ENCODE results near the gene CLIC4. TPM values are rescaled to one million over a fixed set of nuclear protein-coding genes. Genes with fewer than 3 reads are reported as not detected.
"Not testable (repeated sequence)": the region's sequence is repeated elsewhere in the genome, so short reads cannot be mapped to it uniquely, and the experiment has no call there.

The CLIC4 gene
- total RNA-seq, 1 experiment from 2014 or later, result 230 TPM

DNA sequence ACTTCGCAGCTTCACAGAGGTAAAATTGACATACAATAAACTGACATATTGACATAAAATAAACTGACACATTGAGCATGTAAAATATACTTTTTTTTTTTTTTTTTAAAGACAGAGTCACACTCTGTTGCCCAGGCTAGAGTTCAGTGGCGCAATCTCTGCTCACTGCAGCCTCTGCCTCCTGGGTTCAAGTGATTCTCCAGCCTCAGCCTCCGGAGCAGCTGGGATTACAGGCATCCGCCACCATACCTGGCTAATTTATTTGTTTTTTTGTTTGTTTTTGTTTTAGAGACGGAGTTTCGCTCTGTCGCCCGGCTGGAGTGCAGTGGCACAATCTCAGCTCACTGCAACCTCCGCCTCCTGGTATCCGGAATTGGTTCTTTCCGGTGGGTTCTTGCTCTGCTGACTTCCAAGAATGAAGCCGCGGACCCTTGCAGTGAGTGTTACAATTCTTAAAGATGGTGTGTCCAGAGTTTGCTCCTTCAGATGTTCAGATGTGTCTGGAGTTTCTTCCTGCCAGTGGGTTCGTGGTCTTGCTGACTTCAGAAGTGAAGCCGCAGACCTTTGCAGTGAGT is 48.4 kb upstream of the CLIC4 start:
- H2AFZ ChIP-seq (ENCODE audit: low read length), result no peak overlapping the region
- no peak for DNase-seq
- no peak overlapping the region for H3K56ac ChIP-seq (ENCODE audit: insufficient read length, low read depth, low read length)
- H3K23ac ChIP-seq (ENCODE audit: insufficient read length, low read depth, low read length), result no peak overlapping the region
- H3K14ac ChIP-seq (ENCODE audit: insufficient read depth, low read length), result no peak overlapping the region
- peaks cover 3 to 6% (median 5%) of the 10 kb centered on the region in 3 experiments; a peak in 3 of 7 replicates for H3K36me3 Mint-ChIP-seq (ENCODE audit: insufficient read depth in 1 of 3, low read depth in 3 of 3)
- H2BK20ac ChIP-seq (ENCODE audit: low read depth, low read length, poor library complexity, severe bottlenecking), result no peak overlapping the region
- no peak overlapping the region for H3K27ac ChIP-seq (ENCODE audit: insufficient read length, low read depth, low read length)
- H2BK120ac ChIP-seq (ENCODE audit: low read depth, low read length, poor library complexity, severe bottlenecking), result no peak overlapping the region
- no peak overlapping the region for H2BK12ac ChIP-seq (ENCODE audit: insufficient read length, low read depth, low read length)
- no peak overlapping the region for H3K9ac ChIP-seq (ENCODE audit: extremely low read depth, insufficient read length, low read length)
- H2BK15ac ChIP-seq (ENCODE audit: low read depth, low read length), result no peak overlapping the region
- no peaks in the 10 kb centered on the region for H3K9me3 ChIP-seq (ENCODE audit: control insufficient read depth, low read depth, low read length)
- TF ChIP-seq, protein P1, sequence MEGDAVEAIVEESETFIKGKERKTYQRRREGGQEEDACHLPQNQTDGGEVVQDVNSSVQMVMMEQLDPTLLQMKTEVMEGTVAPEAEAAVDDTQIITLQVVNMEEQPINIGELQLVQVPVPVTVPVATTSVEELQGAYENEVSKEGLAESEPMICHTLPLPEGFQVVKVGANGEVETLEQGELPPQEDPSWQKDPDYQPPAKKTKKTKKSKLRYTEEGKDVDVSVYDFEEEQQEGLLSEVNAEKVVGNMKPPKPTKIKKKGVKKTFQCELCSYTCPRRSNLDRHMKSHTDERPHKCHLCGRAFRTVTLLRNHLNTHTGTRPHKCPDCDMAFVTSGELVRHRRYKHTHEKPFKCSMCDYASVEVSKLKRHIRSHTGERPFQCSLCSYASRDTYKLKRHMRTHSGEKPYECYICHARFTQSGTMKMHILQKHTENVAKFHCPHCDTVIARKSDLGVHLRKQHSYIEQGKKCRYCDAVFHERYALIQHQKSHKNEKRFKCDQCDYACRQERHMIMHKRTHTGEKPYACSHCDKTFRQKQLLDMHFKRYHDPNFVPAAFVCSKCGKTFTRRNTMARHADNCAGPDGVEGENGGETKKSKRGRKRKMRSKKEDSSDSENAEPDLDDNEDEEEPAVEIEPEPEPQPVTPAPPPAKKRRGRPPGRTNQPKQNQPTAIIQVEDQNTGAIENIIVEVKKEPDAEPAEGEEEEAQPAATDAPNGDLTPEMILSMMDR (conservative IDR thresholded peaks at IDR 0.05), result no peak
- H4K8ac ChIP-seq (replicated peaks; ENCODE audit: insufficient read length, low read depth, low read length), result no peak overlapping the region
- no peak overlapping the region for H3K4ac ChIP-seq (ENCODE audit: low read depth, low read length)
- no CpG with 5 or more reads among the region's 15 CpGs for WGBS (ENCODE audit: extremely low coverage, insufficient read length, low lambda C conversion rate)
- H3K4me1 ChIP-seq (ENCODE audit: insufficient read depth, low read length), result peaks cover 2% of the 10 kb centered on the region; the same call in 1 of the 2 replicates
- H3K4me1 Mint-ChIP-seq, result peaks cover 18 to 21% of the 10 kb centered on the region in 2 experiments
- H4K20me1 ChIP-seq (ENCODE audit: control insufficient read depth, insufficient read depth, insufficient read length), result no peaks in the 10 kb centered on the region
- peaks cover 2% of the 10 kb centered on the region for H3K27me3 Mint-ChIP-seq (ENCODE audit: low read depth)
- H3K4me2 ChIP-seq (ENCODE audit: insufficient read depth, insufficient read length, low read length), result no peak overlapping the region
- H3K23me2 ChIP-seq (ENCODE audit: insufficient read length, low read depth, low read length, poor library complexity, severe bottlenecking), result no peaks in the 10 kb centered on the region
- peak overlapping the region in 1 of 3 experiments; percentile 51; a peak in 1 of 7 replicates for H3K27ac Mint-ChIP-seq
- H3K9me3 Mint-ChIP-seq, result peaks cover 0 to 3% of the 10 kb centered on the region in 2 experiments; a peak in 3 of 5 replicates
- H4K5ac ChIP-seq (ENCODE audit: insufficient read length, low read depth, low read length), result no peak overlapping the region
- H4K91ac ChIP-seq (ENCODE audit: insufficient read length, low read depth, low read length), result no peak overlapping the region
- H3K27me3 ChIP-seq (ENCODE audit: insufficient read depth, low read length), result no peaks in the 10 kb centered on the region
- H3T11ph ChIP-seq (ENCODE audit: low read length), result no peak overlapping the region
- no peaks in the 10 kb centered on the region for H3K79me2 ChIP-seq (ENCODE audit: insufficient read depth, low read length)
- no peak overlapping the region for H2BK5ac ChIP-seq (ENCODE audit: insufficient read length, low read length)
- H3K4me3 Mint-ChIP-seq, result no peak overlapping the region
- H3K18ac ChIP-seq (ENCODE audit: insufficient read length, low read depth, low read length), result no peak overlapping the region
- H3K79me1 ChIP-seq (ENCODE audit: insufficient read depth, low read depth, low read length, poor library complexity, severe bottlenecking), result no peaks in the 10 kb centered on the region
- no peak overlapping the region for H2AK5ac ChIP-seq (ENCODE audit: insufficient read length, low read length)

DNA sequence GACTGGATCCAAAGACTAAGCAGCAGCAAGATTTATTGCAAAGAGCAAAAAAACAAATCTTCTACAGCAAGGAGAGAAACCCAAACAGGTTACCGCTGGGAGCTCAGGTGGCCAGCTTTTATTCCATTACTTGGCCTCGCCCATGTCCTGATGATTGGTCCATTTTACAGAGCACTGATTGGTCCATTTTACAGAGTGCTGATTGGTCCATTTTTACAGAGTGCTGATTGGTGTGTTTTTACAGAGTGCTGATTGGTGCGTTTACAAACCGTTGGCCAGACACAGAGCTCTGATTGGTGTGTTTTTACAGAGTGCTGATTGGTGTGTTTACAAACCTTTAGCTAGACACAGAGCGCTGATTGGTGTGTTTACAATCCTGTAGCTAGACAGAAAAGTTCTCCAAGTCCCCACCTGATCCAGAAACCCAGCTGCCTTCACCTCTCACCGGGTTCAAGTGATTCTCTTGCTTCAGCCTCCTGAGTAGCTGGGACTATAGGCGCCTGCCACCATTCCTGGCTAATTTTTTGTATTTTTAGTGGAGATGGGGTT is 47.7 kb upstream of the CLIC4 start:
- not testable (repeated sequence) for H2AK5ac ChIP-seq (ENCODE audit: insufficient read length, low read length); H3K79me1 ChIP-seq (ENCODE audit: insufficient read depth, low read depth, low read length, poor library complexity, severe bottlenecking); H2BK5ac ChIP-seq (ENCODE audit: insufficient read length, low read length); H3K9ac ChIP-seq (ENCODE audit: extremely low read depth, insufficient read length, low read length); H3K4me1 ChIP-seq (ENCODE audit: insufficient read depth, low read length); H3K9me3 ChIP-seq (ENCODE audit: control insufficient read depth, low read depth, low read length); H3K56ac ChIP-seq (ENCODE audit: insufficient read length, low read depth, low read length); H4K5ac ChIP-seq (ENCODE audit: insufficient read length, low read depth, low read length); H3K23ac ChIP-seq (ENCODE audit: insufficient read length, low read depth, low read length); H2BK12ac ChIP-seq (ENCODE audit: insufficient read length, low read depth, low read length); H3T11ph ChIP-seq (ENCODE audit: low read length); H4K20me1 ChIP-seq (ENCODE audit: control insufficient read depth, insufficient read depth, insufficient read length); H3K27me3 ChIP-seq (ENCODE audit: insufficient read depth, low read length); H3K4me3 Mint-ChIP-seq; H3K27me3 Mint-ChIP-seq (ENCODE audit: low read depth); H3K27ac ChIP-seq (ENCODE audit: insufficient read length, low read depth, low read length); H3K79me2 ChIP-seq (ENCODE audit: insufficient read depth, low read length); DNase-seq; H3K36me3 Mint-ChIP-seq (ENCODE audit: insufficient read depth in 1 of 3, low read depth in 3 of 3); H3K4ac ChIP-seq (ENCODE audit: low read depth, low read length); H2BK20ac ChIP-seq (ENCODE audit: low read depth, low read length, poor library complexity, severe bottlenecking); H2BK120ac ChIP-seq (ENCODE audit: low read depth, low read length, poor library complexity, severe bottlenecking); H3K14ac ChIP-seq (ENCODE audit: insufficient read depth, low read length); H3K18ac ChIP-seq (ENCODE audit: insufficient read length, low read depth, low read length); H3K4me2 ChIP-seq (ENCODE audit: insufficient read depth, insufficient read length, low read length); H4K8ac ChIP-seq (replicated peaks; ENCODE audit: insufficient read length, low read depth, low read length); H4K91ac ChIP-seq (ENCODE audit: insufficient read length, low read depth, low read length); H3K9me3 Mint-ChIP-seq; H3K23me2 ChIP-seq (ENCODE audit: insufficient read length, low read depth, low read length, poor library complexity, severe bottlenecking); H2BK15ac ChIP-seq (ENCODE audit: low read depth, low read length); H2AFZ ChIP-seq (ENCODE audit: low read length)
- peaks cover 22 to 25% of the 10 kb centered on the region in 2 experiments for H3K4me1 Mint-ChIP-seq
- no CpG with 5 or more reads among the region's 7 CpGs for WGBS (ENCODE audit: extremely low coverage, insufficient read length, low lambda C conversion rate)
- peak overlapping the region in 2 of 3 experiments; percentile 40 to 51; a peak in 2 of 7 replicates for H3K27ac Mint-ChIP-seq

All from H9 (cell line).